H1 (cell line): ENCODE measurements around the gene MAPKAP1. TPM values are rescaled to one million over a fixed set of nuclear protein-coding genes. Genes with fewer than 3 reads are reported as not detected.

Experiments
- CTBP2 ChIP-seq: IDR thresholded peaks from 2 replicates; pipeline ENCODE4 v1.7.0; 2011; ENCODE audit warnings: borderline replicate concordance, mild to moderate bottlenecking, moderate library complexity, mixed read lengths, low read length; ENCODE audit not compliant: insufficient read depth, insufficient read length
- PHF8 ChIP-seq: fragments of 200-600 bp; sonication (generic); conservative IDR thresholded peaks from 2 replicates; pipeline ENCODE4 v1.7.1; 2012; ENCODE audit warnings: low read depth, mild to moderate bottlenecking, inconsistent platforms, low read length, moderate library complexity
- SRF ChIP-seq: IDR thresholded peaks from 2 replicates; pipeline ENCODE4 v1.6.1; 2011; ENCODE audit warnings: mild to moderate bottlenecking, low read depth, low read length, moderate library complexity
- polyA plus RNA-seq, 7 experiments: library from polyadenylated mRNA; depleted of rRNA in 3 of 7; stranded (reverse) in 5 of 7; unstranded in 2 of 7; fragments of >200 nt in 5 of 7; fragments of 200-250 nt in 2 of 7; gene quantifications; 1 replicate in 5 of 7; 2 replicates in 1 of 7; 4 replicates in 1 of 7; pipeline versions ENCODE4 v1.2.1 to v1.2.3, GENCODE V29; 2011 to 2013; ENCODE audit warnings: missing spikeins in 2 of 7, mixed read lengths in 2 of 7
- total RNA-seq: library from RNA; stranded (reverse); fragmentation: NEBNext Ultra II Directional; extraction: Animal tissue kit (Norgen Biotek cat#: 25700); gene quantifications from 2 replicates; pipeline ENCODE4 v1.2.1, GENCODE V29; 2021

MAPKAP1 gene
- total and polyA plus RNA-seq, 2 of the 8 experiments (the other 6 are each of a cell fraction or from before 2014, with no cell fraction given): 79.2 to 140 TPM

GRCh38 chr9:125674981-125675973 lies 31.7 kb downstream of the MAPKAP1 start (continued):
- TF ChIP-seq SRF (no peak), CTBP2 (no peak), PHF8 (no peak)
